Kasumi-1 (cell line): ENCODE results near the gene NFE2L1.
"Not testable (repeated sequence)": the region's sequence is repeated elsewhere in the genome, so short reads cannot be mapped to it uniquely, and the experiment has no call there.

Experiments
- DNase-seq, 2 experiments: peaks; one replicate each; lab custom pipeline; 2025; lab: John Stamatoyannopoulos, UW

The NFE2L1 gene, protein sequence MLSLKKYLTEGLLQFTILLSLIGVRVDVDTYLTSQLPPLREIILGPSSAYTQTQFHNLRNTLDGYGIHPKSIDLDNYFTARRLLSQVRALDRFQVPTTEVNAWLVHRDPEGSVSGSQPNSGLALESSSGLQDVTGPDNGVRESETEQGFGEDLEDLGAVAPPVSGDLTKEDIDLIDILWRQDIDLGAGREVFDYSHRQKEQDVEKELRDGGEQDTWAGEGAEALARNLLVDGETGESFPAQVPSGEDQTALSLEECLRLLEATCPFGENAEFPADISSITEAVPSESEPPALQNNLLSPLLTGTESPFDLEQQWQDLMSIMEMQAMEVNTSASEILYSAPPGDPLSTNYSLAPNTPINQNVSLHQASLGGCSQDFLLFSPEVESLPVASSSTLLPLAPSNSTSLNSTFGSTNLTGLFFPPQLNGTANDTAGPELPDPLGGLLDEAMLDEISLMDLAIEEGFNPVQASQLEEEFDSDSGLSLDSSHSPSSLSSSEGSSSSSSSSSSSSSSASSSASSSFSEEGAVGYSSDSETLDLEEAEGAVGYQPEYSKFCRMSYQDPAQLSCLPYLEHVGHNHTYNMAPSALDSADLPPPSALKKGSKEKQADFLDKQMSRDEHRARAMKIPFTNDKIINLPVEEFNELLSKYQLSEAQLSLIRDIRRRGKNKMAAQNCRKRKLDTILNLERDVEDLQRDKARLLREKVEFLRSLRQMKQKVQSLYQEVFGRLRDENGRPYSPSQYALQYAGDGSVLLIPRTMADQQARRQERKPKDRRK

DNA sequence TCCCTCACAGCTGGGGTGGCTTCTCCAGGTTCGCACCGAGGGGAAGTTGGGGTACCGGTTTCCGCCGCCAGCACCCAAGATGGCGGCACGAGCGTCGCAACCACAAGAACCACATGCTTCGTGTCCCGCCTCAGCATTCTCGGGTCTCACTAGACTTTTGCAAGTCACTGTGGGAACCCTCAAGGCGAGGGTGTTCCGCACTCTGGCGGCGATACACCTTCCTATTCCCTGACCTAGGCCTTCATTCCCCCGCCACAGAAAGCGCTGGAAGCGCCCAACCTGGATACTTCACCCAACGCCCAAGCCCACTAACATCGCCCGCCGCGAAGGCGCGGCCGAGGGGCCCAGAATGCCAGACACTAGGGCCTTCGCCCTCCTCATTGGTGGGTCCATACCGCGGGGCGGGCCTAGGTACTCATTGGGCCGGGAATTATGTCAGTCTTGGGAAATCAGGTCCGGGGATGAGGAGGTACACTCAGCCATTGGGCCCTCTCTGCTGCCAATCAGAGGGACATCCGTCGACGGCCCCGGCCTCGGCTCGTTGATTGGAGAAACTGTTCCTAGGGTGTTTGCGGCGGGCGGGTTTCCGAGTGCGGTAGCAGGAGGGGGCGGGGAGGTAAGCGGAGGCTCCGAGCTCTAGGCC, at the start of gene NFE2L1:
Gene NFE2L1, plus strand, starts transcription at position 619 of the 643 bp plus-strand sequence. CDS start 2,760 bp downstream, outside the sequence.
- peak; percentile 100 for DNase-seq

- no peak for DNase-seq
Measured at GRCh38 chr17:47999582-47999981, 48.6 kb upstream of the NFE2L1 start.

- no peak for DNase-seq
Measured at GRCh38 chr17:48001197-48001596, 47.0 kb upstream of the NFE2L1 start.

DNA sequence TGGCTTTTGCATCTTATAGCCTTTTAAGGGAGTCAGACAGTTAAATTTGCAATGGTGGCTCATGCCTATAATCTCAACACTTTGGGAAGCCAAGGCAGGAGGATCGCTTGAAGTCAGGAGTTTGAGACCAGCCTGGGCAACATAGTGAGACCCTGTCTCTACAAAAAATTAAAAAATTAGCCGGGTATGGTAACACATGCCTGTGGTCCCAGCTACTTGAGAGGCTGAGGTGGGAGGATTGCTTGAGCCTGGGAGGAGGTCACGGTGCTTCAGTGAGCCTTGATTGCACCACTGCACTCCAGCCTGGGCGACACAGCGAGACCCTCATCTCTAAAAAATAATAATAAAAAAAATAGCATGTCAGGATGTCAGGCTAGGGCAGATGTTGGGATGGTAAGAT, 46.5 kb upstream of the NFE2L1 start:
- not testable (repeated sequence) for DNase-seq

DNA sequence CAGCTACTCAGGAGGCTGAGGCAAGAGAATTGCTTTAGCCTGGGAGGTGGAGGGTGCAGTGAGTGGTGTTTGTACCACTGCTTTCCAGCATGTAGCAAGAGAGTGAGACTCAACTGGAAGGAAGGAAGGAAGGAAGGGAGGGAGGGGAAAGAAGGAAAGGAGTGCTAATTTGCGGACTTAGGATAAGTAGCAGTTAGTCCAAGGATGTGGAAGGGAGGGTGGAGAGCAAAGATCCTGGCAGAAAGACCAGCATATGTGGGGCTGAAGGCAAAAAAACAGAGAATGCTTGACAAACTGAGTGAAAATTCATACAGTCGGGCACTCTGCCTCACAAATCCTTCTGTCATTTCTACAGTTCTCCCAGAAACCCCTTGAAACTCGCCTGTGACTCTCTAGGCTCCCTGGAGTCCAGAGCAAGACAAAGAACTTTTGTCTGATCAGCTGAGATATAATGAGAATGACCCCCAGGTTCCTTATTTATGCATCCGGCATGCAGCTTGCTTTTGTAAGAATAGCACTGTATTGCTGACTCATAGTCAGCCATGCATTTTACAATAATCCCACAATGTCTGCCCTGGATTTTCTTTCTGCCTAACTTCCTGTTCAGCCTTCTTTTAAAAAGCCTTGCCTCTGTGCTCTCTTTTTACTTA, 45.8 kb upstream of the NFE2L1 start:
- DNase-seq: peak; percentile 86 to 88

DNA sequence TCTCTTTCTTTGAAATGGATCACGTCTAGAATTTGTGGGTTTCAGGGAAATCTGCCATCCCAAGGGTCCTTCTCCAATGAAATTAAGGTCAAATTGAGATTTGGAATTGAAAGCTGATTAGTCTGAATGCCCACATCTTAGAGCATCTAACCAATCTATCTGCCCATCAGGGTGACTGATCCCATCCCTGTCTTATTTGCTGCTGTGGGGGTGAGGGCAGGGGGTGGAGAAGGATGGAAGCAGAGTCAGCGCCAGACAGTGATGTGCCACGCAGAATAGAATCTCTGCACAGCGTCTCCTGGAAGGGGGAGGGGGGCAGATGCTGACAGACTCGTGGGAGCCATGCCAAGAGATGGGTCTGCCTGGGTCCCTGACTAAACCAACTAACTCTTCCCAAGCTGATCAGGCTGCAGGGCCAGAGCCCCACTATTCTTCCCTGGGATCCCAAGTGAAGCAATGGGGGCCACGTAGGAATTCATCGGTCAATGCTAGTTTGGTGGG, 45.2 kb upstream of the NFE2L1 start:
- no peak for DNase-seq

DNA sequence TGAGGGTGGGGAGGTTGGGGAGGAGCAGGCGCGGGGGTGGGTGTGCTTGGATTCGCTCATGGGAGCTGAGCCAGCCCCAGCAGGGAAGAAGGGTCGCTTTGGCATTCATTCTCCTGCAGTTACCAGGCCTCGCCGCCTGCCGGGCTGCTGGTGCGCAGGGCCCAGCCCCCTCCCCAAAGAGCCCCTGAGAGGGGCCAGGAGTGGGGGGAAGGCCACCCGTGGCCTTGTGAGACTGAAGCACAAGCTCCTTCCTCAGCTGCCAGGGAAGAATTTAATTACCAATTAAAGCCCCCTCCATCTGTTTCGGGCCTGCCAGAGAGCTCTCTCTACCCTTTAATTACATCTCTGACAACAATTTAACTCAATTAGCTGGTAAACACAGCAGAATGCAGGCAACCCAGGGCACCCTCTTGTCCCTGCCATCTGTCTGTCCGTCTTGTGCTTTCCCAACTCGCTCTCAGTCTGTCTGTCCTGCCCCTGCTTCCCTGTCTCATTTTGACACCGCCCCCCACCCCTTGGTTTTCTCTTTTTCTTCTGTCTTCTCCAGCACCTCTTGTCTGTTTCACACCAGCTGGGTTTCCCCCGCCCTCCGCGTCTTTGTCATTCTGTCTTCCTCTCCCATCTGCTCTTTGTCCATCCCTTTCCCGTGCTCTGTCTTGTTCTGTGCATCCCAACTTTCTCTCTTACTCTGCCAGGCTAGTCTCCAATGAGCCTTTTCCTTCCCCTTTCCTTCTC, 44.6 kb upstream of the NFE2L1 start:
- no peak for DNase-seq

GRCh38 chr17:48004983-48005382, 43.2 kb upstream of the NFE2L1 start:
- no peak for DNase-seq

DNA sequence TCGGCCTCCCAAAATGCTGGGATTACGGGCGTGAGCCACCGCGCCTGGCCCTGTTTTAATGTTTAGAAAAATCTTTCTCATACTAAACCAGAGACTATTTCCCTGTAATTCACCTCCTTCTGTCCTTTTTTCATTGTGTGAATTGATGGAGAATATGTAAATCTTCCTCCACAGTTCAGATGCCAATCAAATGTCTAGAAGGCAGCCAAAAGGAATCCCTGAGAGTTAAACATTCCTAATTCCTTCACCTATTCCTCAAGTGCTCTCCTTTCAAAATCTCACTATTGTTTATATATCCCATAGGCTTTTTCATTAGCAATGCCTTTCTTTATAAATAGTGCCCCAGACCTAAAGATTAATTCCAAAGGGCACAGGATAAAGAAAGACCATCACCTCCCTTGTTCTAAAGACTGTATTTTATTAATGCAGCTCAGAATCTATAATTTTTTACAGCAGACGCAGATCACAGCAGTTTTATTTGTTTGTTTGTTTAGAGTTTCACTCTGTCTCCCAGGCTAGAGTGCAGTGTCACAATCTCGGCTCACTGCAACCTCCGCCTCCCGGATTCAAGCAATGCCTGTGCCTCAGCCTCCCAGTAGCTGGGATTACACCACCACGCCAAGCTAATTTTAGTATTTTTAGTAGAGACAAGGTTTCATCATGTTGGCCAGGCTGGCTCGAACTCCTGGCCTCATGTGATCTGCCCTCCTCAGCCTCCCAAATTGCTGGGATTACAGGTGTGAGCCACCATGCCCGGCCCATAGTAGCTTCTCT, 41.0 kb upstream of the NFE2L1 start:
- DNase-seq: no peak

GRCh38 chr17:48010193-48010592, 38.0 kb upstream of the NFE2L1 start:
- no peak for DNase-seq

DNA sequence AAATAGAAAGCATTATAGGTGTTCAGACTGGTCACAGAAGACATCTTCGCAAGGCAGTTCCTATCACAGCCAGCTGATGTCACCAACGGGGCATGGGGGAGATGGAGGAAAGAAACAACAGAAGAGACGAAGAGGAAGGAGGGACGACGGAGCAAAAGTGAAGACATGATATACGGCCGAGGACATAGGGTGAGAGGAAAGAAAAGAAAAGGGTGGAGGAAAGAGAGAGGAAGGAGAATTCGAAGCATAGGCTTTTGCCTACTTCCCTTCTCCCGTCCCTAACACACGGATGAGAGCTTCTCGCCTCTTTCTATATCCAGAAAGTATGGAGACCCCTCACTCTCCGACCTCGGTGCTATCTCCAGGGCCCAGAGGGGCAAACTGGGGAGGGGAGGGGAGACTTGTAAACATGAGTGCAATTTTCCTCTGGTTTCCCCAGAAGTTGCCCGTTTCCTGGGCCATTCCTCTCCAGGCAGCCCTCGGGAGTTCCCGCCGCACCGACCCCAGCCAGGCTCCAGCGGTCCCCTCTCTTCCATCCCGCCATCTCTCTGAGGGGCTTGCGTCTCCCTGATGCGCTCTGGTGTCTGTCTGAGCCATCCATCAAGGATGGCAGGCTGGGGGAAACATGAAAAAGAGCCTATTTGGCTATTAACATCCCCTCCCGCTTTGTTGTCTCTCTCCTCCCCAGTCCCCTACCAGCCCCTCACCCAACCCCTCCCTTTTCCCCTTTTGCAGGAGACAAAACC, 36.6 kb upstream of the NFE2L1 start:
- peak; percentile 75 to 87 for DNase-seq

GRCh38 chr17:48012151-48012520, 36.0 kb upstream of the NFE2L1 start:
- peak; percentile 52 to 56 for DNase-seq

DNA sequence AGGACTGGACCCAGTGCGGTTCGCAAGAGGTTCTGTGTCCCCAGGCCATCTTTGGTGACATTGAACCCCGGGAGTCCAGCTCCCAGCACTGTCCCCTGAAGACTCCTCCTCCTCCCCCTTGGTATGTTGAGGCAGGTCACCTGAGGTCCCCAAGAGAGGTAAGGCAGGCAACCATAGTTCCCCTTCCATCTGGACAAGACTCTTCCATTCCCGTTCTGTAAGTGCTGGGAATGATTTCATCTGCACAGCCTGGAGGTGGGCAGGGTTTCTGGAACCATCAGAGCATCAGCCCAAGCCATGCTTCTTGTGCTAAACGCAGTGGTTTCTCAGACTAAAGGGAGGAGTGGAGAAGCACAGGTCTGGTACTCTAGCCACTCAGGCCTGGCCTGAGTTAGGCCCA, 35.5 kb upstream of the NFE2L1 start:
- no peak for DNase-seq

GRCh38 chr17:48013876-48014594, 34.1 kb upstream of the NFE2L1 start:
- DNase-seq: no peak

GRCh38 chr17:48014595-48015111, 33.5 kb upstream of the NFE2L1 start:
- no peak for DNase-seq

DNA sequence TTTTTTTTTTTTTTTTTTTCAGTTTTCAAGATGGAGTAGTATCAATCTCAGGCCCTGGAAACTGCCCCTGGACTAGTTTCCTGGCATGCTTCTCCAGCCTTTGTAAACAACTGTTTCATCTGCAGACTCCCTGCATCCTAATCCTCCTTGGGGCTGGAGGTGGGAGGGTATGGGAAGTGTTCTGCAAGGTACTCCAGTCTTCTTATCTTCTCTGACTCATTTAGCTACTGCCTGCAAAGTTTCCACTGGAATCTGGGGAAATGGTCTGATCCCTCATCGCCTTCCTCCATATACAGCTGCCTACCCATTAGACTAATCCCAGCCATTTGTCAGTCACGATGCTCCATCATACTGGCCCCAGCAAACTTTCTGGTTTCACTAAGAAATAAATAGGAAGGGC, 32.0 kb upstream of the NFE2L1 start:
- no peak for DNase-seq

DNA sequence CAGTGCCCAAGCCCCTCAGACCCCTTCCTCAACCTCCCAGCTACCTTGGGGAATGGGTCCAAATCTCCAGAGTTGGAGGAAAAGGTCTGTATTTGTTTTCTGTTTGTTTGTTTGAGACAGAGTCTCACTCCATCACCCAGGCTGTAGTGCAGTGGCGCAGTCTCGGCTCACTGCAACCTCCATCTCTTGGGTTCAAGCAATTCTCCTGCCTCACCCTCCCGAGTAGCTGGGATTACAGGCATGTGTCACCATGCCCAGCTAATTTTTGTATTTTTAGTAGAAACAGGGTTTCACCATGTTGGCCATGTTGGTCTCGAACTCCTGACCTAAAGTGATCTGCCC, 30.4 kb upstream of the NFE2L1 start:
- DNase-seq: not testable (repeated sequence)

DNA sequence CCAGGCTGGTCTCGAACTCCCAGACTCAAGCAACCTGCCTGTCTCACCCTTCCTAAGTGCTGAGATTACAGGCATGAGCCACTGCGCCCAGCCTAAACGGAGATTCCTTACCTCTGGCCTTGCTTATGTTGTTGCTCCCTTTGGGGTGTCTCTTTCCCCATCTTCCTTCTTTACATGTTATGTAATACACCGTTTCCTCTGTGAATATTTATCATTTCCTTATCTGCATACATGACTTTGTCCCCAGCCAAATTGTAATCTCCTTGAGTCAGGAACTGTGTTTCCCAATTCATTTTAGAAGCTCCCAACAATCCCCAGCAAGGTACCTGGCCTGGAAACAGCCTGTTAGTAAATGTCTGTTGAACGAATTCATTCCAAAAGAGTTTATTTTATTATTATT, 26.2 kb upstream of the NFE2L1 start:
- DNase-seq: no peak

DNA sequence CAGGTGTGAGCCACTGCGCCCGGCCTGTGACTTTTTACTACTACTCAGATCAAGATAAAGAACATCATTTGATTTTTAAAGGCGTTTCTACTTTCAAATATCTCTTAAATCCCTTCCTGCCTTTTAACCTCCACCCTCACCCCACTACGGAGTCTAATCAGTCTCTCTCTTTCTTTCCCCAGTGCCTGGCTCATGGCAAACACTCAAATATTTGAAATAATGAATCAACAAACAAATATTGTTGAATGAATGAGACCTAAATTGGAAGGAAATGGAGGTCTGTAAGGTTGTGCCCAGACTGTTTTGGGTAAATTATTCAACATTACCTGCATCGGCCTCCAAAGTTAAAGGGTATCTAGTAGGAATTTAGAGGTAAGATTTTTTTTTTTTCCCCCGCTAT, 25.3 kb upstream of the NFE2L1 start:
- DNase-seq: no peak
